ENCODE results near the gene COL6A2. TPM values are rescaled to one million over a fixed set of nuclear protein-coding genes. Genes with fewer than 3 reads are reported as not detected.

Gene COL6A2
- polyA plus RNA-seq, 3 donors = 0.01 TPM; not detected in 2

DNA sequence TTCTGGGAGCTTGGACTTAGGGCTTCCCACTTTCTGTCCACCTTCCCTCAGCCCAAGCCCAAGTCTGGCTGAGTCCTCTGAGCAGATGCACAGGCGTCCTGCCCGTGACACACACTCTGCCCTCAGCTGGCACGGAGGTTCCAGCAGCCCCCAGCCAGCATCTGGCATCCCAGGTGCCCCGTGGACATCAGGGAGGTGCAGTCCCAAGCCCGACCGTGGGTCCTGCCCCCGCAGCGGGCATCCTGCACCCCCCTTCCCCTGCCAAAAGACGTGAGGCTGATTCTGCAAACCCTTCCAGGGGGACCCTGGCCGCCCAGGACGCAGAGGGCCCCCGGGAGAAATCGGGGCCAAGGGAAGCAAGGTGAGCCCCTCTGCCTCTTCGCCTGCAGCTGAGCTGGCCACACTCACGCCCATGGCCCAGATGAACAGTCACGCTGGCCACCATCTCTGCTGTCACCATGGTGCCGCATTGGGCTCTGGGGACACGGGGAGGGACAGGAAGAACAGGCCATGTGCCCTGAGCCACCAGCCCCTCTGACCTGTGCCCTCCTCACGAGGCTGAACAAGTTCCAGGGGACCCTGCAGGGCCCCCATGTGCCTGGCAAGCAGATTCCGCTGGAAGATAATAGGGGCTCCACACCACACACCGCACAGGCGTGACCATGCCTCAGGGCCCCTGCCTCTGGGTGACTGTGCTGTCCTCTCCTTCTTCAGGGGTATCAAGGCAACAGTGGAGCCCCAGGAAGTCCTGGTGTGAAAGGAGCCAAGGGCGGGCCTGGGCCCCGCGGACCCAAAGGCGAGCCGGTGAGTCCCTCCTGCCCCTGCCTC lies 20.6 kb downstream of the COL6A2 start:
- Mint-ChIP-seq H3K27ac (no peak overlapping the region), H3K27me3 (ENCODE audit: low read depth in 3 of 3) (peaks cover 2 to 3% (median 2%) of the 10 kb centered on the region in 3 donors), H3K4me1 (no peaks in the 10 kb centered on the region), H3K36me3 (no peaks in the 10 kb centered on the region), H3K9me3 (peaks cover 0 to 19% (median 7%) of the 10 kb centered on the region in 7 donors), H3K4me3 (no peak overlapping the region)
- Histone ChIP-seq H3K27ac (ENCODE audit: low read depth in 1 of 2, low read length in 2 of 2) (no peak overlapping the region), H3K27me3 (ENCODE audit: control insufficient read depth in 2 of 2, insufficient read depth in 2 of 2, low read length in 2 of 2) (no peaks in the 10 kb centered on the region), H3K9ac (ENCODE audit: insufficient read depth, low read length, poor library complexity, severe bottlenecking) (no peak overlapping the region), H2AFZ (ENCODE audit: insufficient read depth, low read depth, low read length, poor library complexity, severe bottlenecking) (no peak overlapping the region), H3K4me1 (ENCODE audit: control insufficient read depth in 1 of 2, insufficient read depth in 2 of 2, low read length in 2 of 2) (no peaks in the 10 kb centered on the region), H3K4me3 (replicated peaks in 1 of 3; ENCODE audit: low read depth in 2 of 3, low read length in 3 of 3) (no peak overlapping the region), H3K9me3 (replicated peaks in 1 of 2; ENCODE audit: control insufficient read depth in 1 of 2, insufficient read depth in 1 of 2, low read length in 2 of 2) (peaks cover 5 to 16% of the 10 kb centered on the region in 2 donors), H4K20me1 (ENCODE audit: insufficient read depth, low read length) (no peaks in the 10 kb centered on the region), H3K79me2 (ENCODE audit: insufficient read depth, low read length) (no peaks in the 10 kb centered on the region), H3K4me2 (replicated peaks; ENCODE audit: extremely low read depth, low read length, poor library complexity, severe bottlenecking) (no peak overlapping the region), H3K36me3 (replicated peaks in 1 of 2; ENCODE audit: control insufficient read depth in 1 of 2, insufficient read depth in 2 of 2, low read length in 2 of 2) (no peaks in the 10 kb centered on the region)
- DNase-seq = no peak
- intact Hi-C loops (cut with micrococcal nuclease) = no loop called here
- TF ChIP-seq, protein P1, sequence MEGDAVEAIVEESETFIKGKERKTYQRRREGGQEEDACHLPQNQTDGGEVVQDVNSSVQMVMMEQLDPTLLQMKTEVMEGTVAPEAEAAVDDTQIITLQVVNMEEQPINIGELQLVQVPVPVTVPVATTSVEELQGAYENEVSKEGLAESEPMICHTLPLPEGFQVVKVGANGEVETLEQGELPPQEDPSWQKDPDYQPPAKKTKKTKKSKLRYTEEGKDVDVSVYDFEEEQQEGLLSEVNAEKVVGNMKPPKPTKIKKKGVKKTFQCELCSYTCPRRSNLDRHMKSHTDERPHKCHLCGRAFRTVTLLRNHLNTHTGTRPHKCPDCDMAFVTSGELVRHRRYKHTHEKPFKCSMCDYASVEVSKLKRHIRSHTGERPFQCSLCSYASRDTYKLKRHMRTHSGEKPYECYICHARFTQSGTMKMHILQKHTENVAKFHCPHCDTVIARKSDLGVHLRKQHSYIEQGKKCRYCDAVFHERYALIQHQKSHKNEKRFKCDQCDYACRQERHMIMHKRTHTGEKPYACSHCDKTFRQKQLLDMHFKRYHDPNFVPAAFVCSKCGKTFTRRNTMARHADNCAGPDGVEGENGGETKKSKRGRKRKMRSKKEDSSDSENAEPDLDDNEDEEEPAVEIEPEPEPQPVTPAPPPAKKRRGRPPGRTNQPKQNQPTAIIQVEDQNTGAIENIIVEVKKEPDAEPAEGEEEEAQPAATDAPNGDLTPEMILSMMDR (IDR thresholded peaks at IDR 0.05) = no peak
- WGBS (ENCODE audit: insufficient coverage) = 92% methylated on average over 27 of the region's 27 CpGs

DNA sequence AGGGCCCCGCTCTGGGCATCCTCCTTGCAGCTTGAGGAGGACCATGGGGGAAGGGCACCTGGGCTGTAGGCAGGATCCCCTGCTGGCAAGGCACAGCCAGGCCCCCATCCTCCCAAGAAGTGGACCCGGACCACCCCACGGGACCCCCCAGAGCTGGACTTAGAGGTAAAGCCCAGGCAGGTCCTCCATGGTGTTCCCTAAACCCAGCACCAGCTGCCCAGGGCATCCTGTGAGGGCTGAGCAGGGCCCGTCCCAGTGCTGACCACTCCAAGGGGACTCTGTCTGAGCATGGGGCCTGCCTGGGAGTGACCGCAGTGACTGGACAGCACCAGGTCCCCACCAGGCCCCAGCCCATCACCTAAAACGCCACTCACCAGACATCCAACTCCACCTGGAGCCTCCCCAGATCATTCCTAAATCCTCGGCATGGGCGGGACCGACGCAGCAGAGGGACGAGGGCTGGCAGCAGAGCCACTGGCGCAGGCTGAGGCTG lies 21.3 kb downstream of the COL6A2 start:
- DNase-seq = no peak
- H3K36me3 ChIP-seq (replicated peaks in 1 of 2; ENCODE audit: control insufficient read depth in 1 of 2, insufficient read depth in 2 of 2, low read length in 2 of 2) = no peaks in the 10 kb centered on the region
- TF ChIP-seq, protein P1 (IDR thresholded peaks at IDR 0.05) = no peak

More for the DNA sequence above, 21.3 kb downstream of the COL6A2 start:
- Mint-ChIP-seq H3K9me3 (peaks cover 0 to 15% (median 7%) of the 10 kb centered on the region in 7 donors), H3K27ac (no peak overlapping the region), H3K36me3 (no peaks in the 10 kb centered on the region), H3K27me3 (ENCODE audit: low read depth in 3 of 3) (peaks cover 2 to 3% (median 2%) of the 10 kb centered on the region in 3 donors), H3K4me1 (no peaks in the 10 kb centered on the region), H3K4me3 (no peak overlapping the region)
- H3K4me3 ChIP-seq (replicated peaks in 1 of 3; ENCODE audit: low read depth in 2 of 3, low read length in 3 of 3) = no peak overlapping the region
- no peaks in the 10 kb centered on the region for H3K27me3 ChIP-seq (ENCODE audit: control insufficient read depth in 2 of 2, insufficient read depth in 2 of 2, low read length in 2 of 2)
- peaks cover 5 to 16% of the 10 kb centered on the region in 2 donors for H3K9me3 ChIP-seq (replicated peaks in 1 of 2; ENCODE audit: control insufficient read depth in 1 of 2, insufficient read depth in 1 of 2, low read length in 2 of 2)
- H3K79me2 ChIP-seq (ENCODE audit: insufficient read depth, low read length) = no peaks in the 10 kb centered on the region
- no peak overlapping the region for H3K9ac ChIP-seq (ENCODE audit: insufficient read depth, low read length, poor library complexity, severe bottlenecking)
- H4K20me1 ChIP-seq (ENCODE audit: insufficient read depth, low read length) = no peaks in the 10 kb centered on the region
- H2AFZ ChIP-seq (ENCODE audit: insufficient read depth, low read depth, low read length, poor library complexity, severe bottlenecking) = no peak overlapping the region
- no peak overlapping the region for H3K4me2 ChIP-seq (replicated peaks; ENCODE audit: extremely low read depth, low read length, poor library complexity, severe bottlenecking)
- intact Hi-C loops (cut with micrococcal nuclease) = no loop called here
- 97% methylated on average over 6 of the region's 12 CpGs for WGBS (ENCODE audit: insufficient coverage)
- no peaks in the 10 kb centered on the region for H3K4me1 ChIP-seq (ENCODE audit: control insufficient read depth in 1 of 2, insufficient read depth in 2 of 2, low read length in 2 of 2)
- H3K27ac ChIP-seq (ENCODE audit: low read depth in 1 of 2, low read length in 2 of 2) = no peak overlapping the region

All from CD14-positive monocyte (primary cell).